HG03175 (cell line): ENCODE data around the gene SLC7A7.
"Not testable (repeated sequence)": the region's sequence is repeated elsewhere in the genome, so short reads cannot be mapped to it uniquely, and the experiment has no call there.

ENCODE experiments used
- ATAC-seq: cut with Tn5 transposase; IDR thresholded peaks from one replicate; pipeline ENCODE4 v1.9.1; 2021; ENCODE audit warnings: mild to moderate bottlenecking, moderate library complexity; ENCODE audit not compliant: unreplicated experiment

Gene SLC7A7

GRCh38 chr14:22844221-22845102 lies 29.2 kb upstream of the SLC7A7 start:
- no peak for ATAC-seq

GRCh38 chr14:22843123-22843925 lies 28.1 kb upstream of the SLC7A7 start:
- no peak for ATAC-seq

- no peak for ATAC-seq
Measured at GRCh38 chr14:22842211-22843122, 27.2 kb upstream of the SLC7A7 start.

GRCh38 chr14:22841769-22842168 lies 26.5 kb upstream of the SLC7A7 start:
- no peak for ATAC-seq

- ATAC-seq: no peak
Measured at GRCh38 chr14:22841311-22841710, 26.1 kb upstream of the SLC7A7 start.

GRCh38 chr14:22839159-22839779 lies 24.0 kb upstream of the SLC7A7 start:
- no peak for ATAC-seq

- no peak for ATAC-seq
Measured at GRCh38 chr14:22838631-22839041, 23.4 kb upstream of the SLC7A7 start.

GRCh38 chr14:22837750-22838538 lies 22.7 kb upstream of the SLC7A7 start:
- no peak for ATAC-seq

GRCh38 chr14:22837114-22837749 lies 22.0 kb upstream of the SLC7A7 start:
- ATAC-seq: no peak

- no peak for ATAC-seq
Measured at GRCh38 chr14:22836301-22837113, 21.3 kb upstream of the SLC7A7 start, which contains the start of gene MMP14. Gene MMP14 (plus strand): TSS chr14:22836585. CDS start chr14:22836818, 233 bp downstream.

GRCh38 chr14:22835505-22835904 lies 20.3 kb upstream of the SLC7A7 start:
- no peak for ATAC-seq

- ATAC-seq: no peak
Measured at GRCh38 chr14:22830443-22831010, 15.3 kb upstream of the SLC7A7 start.

- ATAC-seq: peak; percentile 89
Measured at GRCh38 chr14:22829661-22830442, 14.6 kb upstream of the SLC7A7 start, which contains the start of gene MRPL52. Gene MRPL52 (plus strand): TSS chr14:22829887. CDS start chr14:22829913, 26 bp downstream.

- ATAC-seq: not testable (repeated sequence)
Measured at GRCh38 chr14:22829076-22829660, 13.9 kb upstream of the SLC7A7 start.

- no peak for ATAC-seq
Measured at GRCh38 chr14:22824711-22825359, 9.6 kb upstream of the SLC7A7 start.

- ATAC-seq: peak; percentile 38
Measured at GRCh38 chr14:22822571-22823098, 7.4 kb upstream of the SLC7A7 start.
